ENCODE data around the gene IFIH1.

DNA sequence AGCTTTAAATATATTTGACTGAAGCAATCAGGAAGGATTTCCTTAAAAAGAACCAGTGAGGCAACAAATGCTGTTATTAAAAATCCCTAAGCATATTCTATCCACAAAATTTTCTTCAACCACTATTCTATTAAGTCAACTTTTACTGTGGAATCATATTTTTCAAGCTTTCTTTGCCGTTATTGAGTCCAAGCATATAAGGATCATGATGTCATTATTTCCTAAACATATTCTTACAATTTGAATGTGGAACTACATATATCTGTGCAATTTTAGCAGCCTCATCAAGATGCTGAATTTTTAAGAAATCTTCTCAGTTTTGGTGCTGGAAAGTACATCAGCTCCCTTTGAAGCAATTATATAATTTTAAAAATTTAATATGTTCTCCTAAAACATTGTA is 5.6 kb downstream of the IFIH1 start:
- TF ChIP-seq YY1 (IDR thresholded peaks at IDR 0.05; ENCODE audit: borderline replicate concordance in 1 of 3, control insufficient read depth in 1 of 3, extremely low read depth in 1 of 3, insufficient read depth in 3 of 3, insufficient read length in 1 of 3, insufficient replicate concordance in 2 of 3, low read depth in 1 of 3, low read length in 2 of 3) (no peak), DACH1 (IDR thresholded peaks at IDR 0.05; ENCODE audit: partially characterized antibody) (no peak), HNRNPK (IDR thresholded peaks at IDR 0.05; ENCODE audit: low read depth, low read length, poor library complexity, severe bottlenecking) (no peak), KDM1A (IDR thresholded peaks at IDR 0.05) (no peak), ZC3H4 (CRISPR knock-in tag; IDR thresholded peaks at IDR 0.05; ENCODE audit: borderline replicate concordance) (no peak), ZNF445 (CRISPR knock-in tag; IDR thresholded peaks at IDR 0.05; ENCODE audit: low read depth) (no peak), RAD21 (CRISPR knock-in tag; conservative IDR thresholded peaks at IDR 0.05 in 1 of 2, IDR thresholded peaks at IDR 0.05 in 1 of 2) (no peak), DPF2 (IDR thresholded peaks at IDR 0.05) (no peak)
- TF ChIP-seq, protein P1, sequence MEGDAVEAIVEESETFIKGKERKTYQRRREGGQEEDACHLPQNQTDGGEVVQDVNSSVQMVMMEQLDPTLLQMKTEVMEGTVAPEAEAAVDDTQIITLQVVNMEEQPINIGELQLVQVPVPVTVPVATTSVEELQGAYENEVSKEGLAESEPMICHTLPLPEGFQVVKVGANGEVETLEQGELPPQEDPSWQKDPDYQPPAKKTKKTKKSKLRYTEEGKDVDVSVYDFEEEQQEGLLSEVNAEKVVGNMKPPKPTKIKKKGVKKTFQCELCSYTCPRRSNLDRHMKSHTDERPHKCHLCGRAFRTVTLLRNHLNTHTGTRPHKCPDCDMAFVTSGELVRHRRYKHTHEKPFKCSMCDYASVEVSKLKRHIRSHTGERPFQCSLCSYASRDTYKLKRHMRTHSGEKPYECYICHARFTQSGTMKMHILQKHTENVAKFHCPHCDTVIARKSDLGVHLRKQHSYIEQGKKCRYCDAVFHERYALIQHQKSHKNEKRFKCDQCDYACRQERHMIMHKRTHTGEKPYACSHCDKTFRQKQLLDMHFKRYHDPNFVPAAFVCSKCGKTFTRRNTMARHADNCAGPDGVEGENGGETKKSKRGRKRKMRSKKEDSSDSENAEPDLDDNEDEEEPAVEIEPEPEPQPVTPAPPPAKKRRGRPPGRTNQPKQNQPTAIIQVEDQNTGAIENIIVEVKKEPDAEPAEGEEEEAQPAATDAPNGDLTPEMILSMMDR (IDR thresholded peaks at IDR 0.05 in 2 of 3, conservative IDR thresholded peaks at IDR 0.05 in 1 of 3; ENCODE audit: insufficient read depth in 2 of 3, low read depth in 1 of 3, low read length in 3 of 3) = no peak

Measured in K562 (cell line).